ENCODE results near the gene EPO.

The EPO gene
- 0 reads per million in 2 donors for total RNA-seq

GRCh38 chr7:100720279-100720670, at the start of gene EPO:
TSS of gene EPO (plus strand) at chr7:100720468. CDS start at chr7:100720981, 513 bp downstream.
- no peak for DNase-seq

GRCh38 chr7:100671353-100672327, 48.6 kb upstream of the EPO start:
- DNase-seq, result no peak

- DNase-seq, result peak; percentile 97
Observed at GRCh38 chr7:100673302-100673941, 46.8 kb upstream of the EPO start, which contains the start of gene GNB2. TSS of gene GNB2 (plus strand) at chr7:100673740. CDS start at chr7:100676266, 2,526 bp downstream.

- DNase-seq, result peak; percentile 30
Observed at GRCh38 chr7:100673942-100674410, 46.3 kb upstream of the EPO start.

- no peak for DNase-seq
Observed at GRCh38 chr7:100674411-100675104, 45.7 kb upstream of the EPO start.

GRCh38 chr7:100675105-100675451, 45.2 kb upstream of the EPO start:
- DNase-seq, result peak; percentile 45

- DNase-seq, result peak; percentile 89
Observed at GRCh38 chr7:100675581-100676350, 44.5 kb upstream of the EPO start.

- DNase-seq, result no peak
Observed at GRCh38 chr7:100676501-100677306, 43.6 kb upstream of the EPO start.

- no peak for DNase-seq
Observed at GRCh38 chr7:100677308-100678267, 42.7 kb upstream of the EPO start.

- no peak for DNase-seq
Observed at GRCh38 chr7:100678291-100678984, 41.8 kb upstream of the EPO start.

- DNase-seq, result no peak
Observed at GRCh38 chr7:100679129-100679926, 40.9 kb upstream of the EPO start.

GRCh38 chr7:100679927-100680575, 40.2 kb upstream of the EPO start:
- no peak for DNase-seq

- no peak for DNase-seq
Observed at GRCh38 chr7:100680576-100681271, 39.5 kb upstream of the EPO start.

- no peak for DNase-seq
Observed at GRCh38 chr7:100681491-100682227, 38.6 kb upstream of the EPO start.

- no peak for DNase-seq
Observed at GRCh38 chr7:100682228-100682741, 38.0 kb upstream of the EPO start.

- no peak for DNase-seq
Observed at GRCh38 chr7:100682991-100683658, 37.1 kb upstream of the EPO start.
